GM19023 (cell line): ENCODE data around the gene PDE6A.

Experiments
- ATAC-seq: cut with Tn5 transposase; IDR thresholded peaks from one replicate; pipeline ENCODE4 v1.9.1; 2021; ENCODE audit warnings: mild to moderate bottlenecking, moderate library complexity; ENCODE audit not compliant: unreplicated experiment

The PDE6A gene

GRCh38 chr5:149840226-149840825, 104.3 kb downstream of the PDE6A start:
- no peak for ATAC-seq

GRCh38 chr5:149839761-149840160, 104.8 kb downstream of the PDE6A start:
- ATAC-seq, result no peak

- no peak for ATAC-seq
These were observed 105.5 kb downstream of the PDE6A start for GRCh38 chr5:149838881-149839739.

- ATAC-seq, result no peak
These were observed 106.8 kb downstream of the PDE6A start for GRCh38 chr5:149837680-149838269.

- ATAC-seq, result no peak
These were observed 108.0 kb downstream of the PDE6A start for GRCh38 chr5:149836451-149837139.

- ATAC-seq, result no peak
These were observed 110.2 kb downstream of the PDE6A start for GRCh38 chr5:149834246-149834855.

- no peak for ATAC-seq
These were observed 111.3 kb downstream of the PDE6A start for GRCh38 chr5:149833116-149833827.

GRCh38 chr5:149832636-149833035, 112.0 kb downstream of the PDE6A start:
- ATAC-seq, result no peak

GRCh38 chr5:149831492-149831891, 113.1 kb downstream of the PDE6A start:
- peak; percentile 84 for ATAC-seq

GRCh38 chr5:149830579-149830978, 114.0 kb downstream of the PDE6A start:
- no peak for ATAC-seq

- ATAC-seq, result no peak
These were observed 114.6 kb downstream of the PDE6A start for GRCh38 chr5:149829954-149830353.

GRCh38 chr5:149828161-149829011, 116.2 kb downstream of the PDE6A start:
- ATAC-seq, result peak; percentile 44

GRCh38 chr5:149827546-149827945, 117.0 kb downstream of the PDE6A start:
- ATAC-seq, result no peak

- no peak for ATAC-seq
These were observed 117.5 kb downstream of the PDE6A start for GRCh38 chr5:149827086-149827485.

- no peak for ATAC-seq
These were observed 118.0 kb downstream of the PDE6A start for GRCh38 chr5:149826574-149826973.

GRCh38 chr5:149824846-149825245, 119.7 kb downstream of the PDE6A start:
- ATAC-seq, result no peak

GRCh38 chr5:149824120-149824519, 120.5 kb downstream of the PDE6A start:
- no peak for ATAC-seq

GRCh38 chr5:149823375-149823774, 121.2 kb downstream of the PDE6A start:
- no peak for ATAC-seq

GRCh38 chr5:149822301-149822700, 122.3 kb downstream of the PDE6A start:
- no peak for ATAC-seq
